ENCODE measurements around the gene KCNK3.
"Not testable (repeated sequence)": the region's sequence is repeated elsewhere in the genome, so short reads cannot be mapped to it uniquely, and the experiment has no call there.

Gene KCNK3

DNA sequence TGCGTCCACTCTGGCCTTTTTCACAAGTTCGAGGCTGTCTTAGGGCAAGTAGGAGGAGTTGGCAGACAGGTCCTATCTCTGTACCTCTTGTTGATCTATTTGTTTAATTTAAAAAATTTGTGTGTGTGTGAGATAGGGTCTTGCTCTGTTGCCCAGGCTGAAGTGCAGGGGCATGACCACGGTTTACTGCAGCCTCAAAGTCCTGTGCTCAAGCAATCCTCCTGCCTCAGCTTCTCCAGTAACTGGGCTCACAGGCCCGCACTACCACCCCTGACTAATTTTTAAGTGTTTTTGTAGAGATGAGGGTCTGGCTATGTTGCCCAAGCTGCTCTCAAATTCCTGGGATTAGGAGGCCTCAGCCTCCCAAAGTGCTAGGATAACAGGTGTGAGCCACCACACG, 67.3 kb downstream of the KCNK3 start:
- no peak for FAIRE-seq

DNA sequence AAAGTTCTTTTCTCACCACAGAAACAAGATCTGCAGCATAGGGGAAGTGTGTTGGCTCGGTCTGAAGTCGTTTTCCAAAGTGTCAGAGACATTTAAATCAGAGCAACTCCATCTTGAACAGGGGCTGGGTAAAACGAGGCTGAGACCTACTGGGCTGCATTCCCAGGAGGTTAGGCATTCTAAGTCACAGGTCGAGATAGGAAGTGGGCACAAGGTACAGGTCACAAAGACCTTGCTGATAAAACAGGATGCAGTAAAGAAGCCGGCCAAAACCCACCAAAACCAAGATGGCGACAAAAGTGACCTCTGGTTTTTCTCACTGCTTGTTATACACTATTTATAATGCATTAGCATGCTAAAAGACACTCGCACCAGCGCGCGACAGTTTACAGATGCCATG, 68.5 kb downstream of the KCNK3 start:
- not testable (repeated sequence) for FAIRE-seq

DNA sequence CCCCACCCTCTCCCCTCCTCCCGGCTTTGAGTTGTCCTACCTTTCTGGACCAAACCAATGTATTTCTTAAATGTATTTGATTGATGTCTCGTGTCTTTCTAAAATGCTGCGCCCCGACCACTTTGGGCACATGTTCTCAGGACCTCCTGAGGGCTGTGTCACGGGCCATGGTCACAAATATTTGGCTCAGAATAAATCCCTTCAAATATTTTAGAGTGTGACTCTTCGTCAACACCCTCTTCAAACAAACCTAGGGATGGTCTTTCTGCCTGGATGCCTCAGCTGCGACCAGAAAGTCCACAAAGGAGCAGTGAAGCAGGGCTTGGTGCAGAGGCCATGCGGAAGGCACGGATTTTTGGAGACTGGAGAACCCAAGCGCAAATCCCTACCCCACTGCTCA, 70.5 kb downstream of the KCNK3 start:
- no peak for FAIRE-seq

DNA sequence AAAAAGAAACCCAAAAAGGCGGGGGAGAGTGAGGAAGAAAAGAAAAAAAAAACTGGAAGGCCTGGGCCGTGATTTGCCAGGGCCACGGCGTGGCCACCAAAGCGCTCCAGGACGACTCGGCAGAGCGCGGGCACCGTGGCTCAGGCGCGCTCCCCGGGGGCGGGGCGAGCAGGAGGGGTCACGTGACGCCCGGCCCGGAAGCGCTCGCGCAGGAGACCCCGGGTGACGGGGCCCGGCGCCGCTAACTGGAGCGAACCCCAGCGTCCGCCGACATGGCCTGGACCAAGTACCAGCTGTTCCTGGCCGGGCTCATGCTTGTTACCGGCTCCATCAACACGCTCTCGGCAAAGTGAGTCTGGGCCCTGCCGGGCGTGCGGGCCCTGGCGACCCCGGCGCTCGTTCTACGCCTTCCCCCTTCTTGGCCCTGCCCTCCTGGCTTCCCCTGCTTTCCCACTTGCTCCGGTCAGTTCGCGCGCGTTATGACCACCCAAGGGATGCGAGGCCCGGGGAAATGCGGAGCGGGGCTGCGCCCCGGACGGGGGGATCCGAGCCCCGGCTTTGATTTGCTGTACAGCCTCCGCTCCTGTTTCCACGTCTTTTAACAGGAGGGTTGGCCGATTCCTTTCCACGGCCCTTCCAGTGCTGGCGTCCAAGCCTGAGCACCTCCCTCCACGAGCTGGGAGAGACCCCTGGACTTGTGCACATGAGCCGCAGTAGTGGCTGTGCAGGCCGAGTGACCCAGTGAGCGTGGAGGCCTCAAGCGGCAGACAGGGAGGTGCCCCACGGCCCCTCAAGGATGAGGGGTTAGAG, 71.8 kb downstream of the KCNK3 start, which contains the start of gene SLC35F6:
TSS of gene SLC35F6 (plus strand) at position 207 of the 810 bp plus-strand sequence. CDS start at position 273, 66 bp downstream.
- no peak for FAIRE-seq

DNA sequence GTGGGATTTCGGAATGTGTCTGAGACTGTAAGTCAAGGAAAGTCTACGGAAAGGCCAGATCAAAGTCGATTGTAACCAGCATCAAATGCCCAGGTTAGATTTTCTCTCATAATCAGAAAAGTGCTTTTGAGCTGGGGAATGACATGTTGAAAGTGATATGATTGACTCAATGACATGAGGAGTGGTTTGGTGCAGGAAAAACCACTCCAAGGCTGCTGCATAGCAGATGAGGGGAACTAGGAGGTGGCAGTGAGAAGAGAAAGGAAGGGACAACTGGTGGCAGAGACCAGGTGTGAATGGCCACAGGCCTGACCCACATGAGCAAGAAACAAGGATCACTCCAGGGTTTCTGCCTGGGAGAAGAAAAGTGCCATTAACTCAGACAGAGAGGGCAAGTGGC, 72.4 kb downstream of the KCNK3 start:
- FAIRE-seq, result no peak

DNA sequence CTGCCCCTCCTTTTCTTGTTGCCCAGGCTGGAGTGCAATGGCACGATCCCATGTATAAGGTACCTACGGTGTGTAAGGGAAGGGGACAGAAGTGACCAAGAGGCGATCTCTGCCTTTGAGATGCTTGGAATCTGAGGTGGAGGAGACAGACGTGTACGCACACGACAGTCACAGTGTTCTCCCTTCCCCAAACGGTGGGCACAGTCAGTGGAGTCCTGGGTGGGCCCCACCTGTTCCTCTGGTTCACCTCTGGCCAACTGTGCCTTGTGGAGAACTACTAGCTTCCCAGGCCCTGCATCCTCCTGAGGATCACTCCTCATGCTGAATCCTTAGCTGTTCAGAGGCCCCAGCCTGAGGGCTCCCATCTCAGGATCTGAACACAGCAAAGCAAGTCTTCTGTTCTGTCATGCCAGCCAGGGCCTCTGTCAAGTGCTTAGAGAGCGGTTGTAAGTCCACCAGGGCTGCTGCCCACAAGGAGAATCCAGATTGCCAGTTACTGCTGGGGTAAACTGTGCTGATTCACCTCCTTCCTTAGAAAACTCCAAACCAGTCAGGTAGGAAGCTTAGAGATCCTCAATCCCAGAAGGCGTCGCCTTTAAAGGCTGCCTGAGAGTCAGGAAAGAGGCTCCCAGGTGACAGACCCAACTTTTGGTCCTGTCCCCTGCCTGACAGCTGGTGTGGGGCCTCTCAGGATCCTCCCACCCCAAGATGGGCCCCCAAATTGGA, 73.1 kb downstream of the KCNK3 start:
- FAIRE-seq, result no peak

DNA sequence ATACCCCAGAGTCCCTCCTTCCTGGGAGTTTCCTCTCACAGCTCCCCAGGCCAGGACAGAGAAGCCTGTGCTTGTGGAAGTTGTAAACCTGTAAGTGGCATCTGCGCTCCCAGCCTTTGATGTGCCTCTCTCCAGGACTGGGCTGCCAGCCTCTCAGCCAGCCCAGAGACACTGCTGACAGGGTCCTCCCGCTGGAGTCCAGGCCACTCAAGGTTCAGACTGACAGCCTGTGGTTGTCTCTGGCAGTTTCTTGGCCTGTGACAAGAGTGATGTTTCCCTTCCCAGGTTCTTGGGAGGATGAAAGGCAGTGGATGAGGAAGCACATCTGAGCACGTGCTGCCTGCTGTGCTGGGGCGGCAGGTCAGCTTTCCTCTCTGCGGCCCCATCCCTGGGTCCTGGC, 74.6 kb downstream of the KCNK3 start:
- no peak for FAIRE-seq

DNA sequence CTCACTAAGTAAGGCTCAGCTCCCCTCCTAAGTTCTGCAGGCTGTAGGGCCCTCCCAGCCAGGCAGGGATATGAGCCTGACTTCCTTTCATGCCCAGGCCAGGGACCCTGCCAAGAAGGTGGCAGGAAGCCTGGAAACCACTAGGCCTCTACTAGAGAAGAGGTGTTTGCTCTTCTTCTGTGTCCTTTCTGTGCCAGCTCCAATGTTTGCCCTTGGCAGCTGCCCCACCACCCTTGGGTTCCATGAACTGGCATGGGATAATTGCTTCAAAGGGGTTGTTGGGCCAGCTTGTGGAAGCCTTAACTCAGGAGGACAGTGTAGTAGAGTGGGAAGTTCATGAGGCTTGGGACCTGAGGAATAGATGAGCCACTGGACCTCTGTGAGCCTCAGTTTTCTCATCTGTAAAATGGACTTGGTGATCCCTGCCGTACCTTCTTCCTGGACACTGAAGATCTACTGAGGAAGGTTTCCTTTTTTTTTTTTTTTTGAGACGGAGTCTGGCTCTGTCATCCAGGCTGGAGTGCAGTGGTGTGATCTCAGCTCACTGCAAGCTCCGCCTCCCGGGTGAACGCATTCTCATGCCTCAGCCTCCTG, 75.5 kb downstream of the KCNK3 start:
- FAIRE-seq, result no peak

DNA sequence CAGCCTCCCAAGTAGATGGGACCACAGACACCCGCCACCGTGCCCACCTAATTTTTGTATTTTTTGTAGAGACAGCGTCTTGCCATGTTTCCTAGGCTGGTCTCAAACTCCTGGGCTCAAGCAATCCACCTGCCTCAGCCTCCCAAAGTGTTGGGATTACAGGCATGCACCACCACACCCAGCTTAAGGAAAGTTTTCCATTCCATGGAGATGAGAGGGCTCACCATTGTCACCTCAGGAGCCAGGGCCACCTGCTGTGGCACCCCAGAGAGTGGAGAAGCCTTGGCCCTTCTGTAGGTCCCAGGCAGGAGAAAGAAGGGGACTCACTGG, 76.2 kb downstream of the KCNK3 start:
- no peak for FAIRE-seq

DNA sequence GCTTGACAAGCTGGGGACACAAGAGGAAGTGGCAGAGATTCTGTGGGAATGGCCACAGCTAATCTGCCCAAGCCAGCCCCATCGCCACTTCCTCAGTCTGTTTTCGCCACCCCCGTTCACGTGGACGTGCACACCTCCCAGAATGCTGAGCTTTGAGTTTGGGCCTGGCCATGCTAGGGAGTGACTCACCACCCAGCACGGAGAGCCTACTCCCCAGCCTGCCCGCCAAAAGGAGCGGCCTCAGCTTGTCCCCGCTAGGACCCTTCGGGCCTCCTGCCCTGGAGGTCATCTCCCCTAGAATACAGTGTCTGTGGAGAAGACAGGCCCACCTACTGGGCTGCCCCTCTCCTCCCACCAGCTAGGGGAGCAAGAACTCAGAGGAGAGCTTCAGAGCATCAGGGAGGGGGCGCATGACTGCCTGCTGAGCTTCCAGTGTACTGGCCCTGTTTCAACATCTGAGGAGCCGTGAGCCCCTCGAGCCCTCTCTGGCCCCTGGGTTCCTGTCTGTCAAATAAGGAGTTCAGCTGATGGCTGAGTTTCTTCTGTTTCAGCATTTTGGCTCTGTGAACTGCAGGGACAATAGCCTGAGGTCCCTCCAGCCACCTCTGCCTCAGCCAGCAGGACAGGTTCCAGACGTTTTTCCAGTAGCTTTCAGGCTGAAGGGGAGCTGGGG, 76.7 kb downstream of the KCNK3 start:
- no peak for FAIRE-seq

DNA sequence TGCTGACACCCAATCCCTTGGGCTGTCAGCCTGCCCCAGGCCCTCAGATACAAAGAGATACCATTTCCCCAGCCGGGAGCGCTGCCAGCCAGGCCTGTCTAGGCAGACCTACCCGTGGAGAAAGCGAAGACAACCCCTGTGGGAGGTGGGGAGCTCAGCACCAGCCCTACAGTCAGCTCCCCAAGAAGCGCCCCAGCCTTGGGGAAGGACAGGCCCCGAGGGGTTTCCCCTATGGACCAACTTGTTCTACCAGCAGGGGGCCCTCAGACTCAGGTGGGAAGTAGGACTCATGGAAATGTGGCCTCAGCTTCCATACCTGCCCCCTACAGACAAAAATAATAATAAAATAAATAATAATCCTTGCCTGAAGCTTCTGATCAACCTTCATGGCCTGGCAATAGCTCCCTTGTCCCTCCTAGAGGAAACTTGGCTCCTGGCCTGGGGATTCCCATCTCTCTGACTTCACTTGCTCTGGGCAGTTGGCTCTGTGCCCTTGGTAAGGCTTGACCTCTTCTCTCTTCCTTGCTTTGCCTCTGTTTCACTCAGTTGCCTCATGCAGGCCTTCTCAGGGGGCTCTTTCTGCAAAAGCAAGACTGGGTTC, 78.6 kb downstream of the KCNK3 start:
- FAIRE-seq, result no peak

DNA sequence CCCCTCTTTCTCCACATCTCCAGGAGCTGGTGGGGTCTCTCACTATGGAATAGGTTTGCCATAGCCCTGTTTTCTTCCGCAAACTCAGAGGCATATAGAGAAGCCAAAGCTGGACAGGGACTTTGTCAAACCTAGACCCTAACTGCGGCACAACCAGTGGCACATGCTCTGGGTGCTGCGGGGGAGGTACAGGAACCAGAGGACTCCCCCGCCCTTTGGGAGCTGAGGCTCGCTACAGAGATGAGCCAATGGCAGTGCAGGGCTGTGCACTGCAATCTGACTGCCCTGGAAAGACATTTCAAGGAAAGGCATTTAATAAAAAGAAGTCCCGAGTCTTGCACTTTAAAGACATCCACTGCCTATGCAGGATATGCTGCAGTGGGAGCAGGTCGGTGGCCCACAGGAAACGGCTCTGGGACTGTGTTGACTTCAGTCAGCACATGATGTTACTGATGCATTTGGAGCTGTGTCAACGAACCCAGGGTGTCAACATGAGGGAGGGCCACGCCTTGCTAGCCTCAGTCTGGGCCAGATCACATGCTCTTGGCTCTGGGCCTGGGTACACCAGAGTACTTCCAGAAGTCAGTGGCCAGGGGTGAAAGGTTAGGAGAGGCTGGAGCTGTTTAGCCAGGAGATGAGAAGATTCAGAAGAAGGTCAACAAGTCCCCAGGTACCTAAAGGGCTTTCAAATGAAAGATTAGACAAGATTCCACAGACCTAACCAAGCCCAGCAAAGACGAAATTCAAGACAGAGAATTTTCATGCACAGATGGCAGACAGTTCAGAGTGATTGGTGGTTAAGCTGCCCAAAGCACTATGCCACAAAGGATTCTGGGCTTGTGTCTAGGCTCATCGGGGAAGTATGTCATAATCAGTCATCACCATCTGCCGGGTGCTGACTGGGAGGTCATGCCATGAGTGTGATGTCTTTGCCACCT, 79.8 kb downstream of the KCNK3 start:
- no peak for FAIRE-seq

DNA sequence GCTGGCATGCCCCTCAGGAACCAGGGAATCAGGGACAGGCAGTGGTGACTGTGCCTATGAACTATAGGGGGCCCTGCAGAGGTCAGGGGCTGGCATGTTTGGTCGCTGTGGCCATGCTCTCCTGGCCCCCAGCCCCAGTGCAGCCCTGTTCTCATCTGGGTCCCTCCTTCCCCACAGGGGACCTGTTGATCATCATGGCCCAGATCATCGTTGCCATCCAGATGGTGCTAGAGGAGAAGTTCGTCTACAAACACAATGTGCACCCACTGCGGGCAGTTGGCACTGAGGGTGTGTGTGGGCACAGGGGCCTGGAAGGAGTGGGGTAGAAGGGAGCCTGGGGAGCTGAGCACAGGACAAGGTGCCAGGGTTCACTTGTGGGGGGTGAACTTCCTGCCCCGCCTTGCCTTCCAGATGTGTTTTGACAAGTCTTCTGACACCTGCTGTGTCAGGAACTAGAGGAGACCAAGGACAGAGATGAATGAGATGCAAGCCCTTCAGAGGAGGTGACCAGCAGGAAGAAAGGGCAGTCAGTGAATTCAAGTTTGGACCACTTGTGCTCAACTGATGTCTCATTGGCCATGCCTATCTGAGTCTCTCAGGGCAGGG, 83.8 kb downstream of the KCNK3 start:
- no peak for FAIRE-seq

DNA sequence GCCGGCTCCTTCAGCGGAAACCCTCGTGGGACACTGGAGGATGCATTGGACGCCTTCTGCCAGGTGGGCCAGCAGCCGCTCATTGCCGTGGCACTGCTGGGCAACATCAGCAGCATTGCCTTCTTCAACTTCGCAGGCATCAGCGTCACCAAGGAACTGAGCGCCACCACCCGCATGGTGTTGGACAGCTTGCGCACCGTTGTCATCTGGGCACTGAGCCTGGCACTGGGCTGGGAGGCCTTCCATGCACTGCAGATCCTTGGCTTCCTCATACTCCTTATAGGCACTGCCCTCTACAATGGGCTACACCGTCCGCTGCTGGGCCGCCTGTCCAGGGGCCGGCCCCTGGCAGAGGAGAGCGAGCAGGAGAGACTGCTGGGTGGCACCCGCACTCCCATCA, 85.6 kb downstream of the KCNK3 start:
- no peak for FAIRE-seq

DNA sequence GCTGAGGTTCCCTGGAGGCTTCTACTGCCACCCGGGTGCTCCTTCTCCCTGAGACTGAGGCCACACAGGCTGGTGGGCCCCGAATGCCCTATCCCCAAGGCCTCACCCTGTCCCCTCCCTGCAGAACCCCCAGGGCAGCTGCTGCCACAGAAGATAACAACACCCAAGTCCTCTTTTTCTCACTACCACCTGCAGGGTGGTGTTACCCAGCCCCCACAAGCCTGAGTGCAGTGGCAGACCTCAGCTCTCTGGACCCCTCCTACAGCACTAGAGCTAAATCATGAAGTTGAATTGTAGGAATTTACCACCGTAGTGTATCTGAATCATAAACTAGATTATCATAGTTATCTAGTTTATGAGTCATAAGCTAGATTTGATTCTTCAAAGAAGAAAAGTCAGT, 86.0 kb downstream of the KCNK3 start:
- no peak for FAIRE-seq

DNA sequence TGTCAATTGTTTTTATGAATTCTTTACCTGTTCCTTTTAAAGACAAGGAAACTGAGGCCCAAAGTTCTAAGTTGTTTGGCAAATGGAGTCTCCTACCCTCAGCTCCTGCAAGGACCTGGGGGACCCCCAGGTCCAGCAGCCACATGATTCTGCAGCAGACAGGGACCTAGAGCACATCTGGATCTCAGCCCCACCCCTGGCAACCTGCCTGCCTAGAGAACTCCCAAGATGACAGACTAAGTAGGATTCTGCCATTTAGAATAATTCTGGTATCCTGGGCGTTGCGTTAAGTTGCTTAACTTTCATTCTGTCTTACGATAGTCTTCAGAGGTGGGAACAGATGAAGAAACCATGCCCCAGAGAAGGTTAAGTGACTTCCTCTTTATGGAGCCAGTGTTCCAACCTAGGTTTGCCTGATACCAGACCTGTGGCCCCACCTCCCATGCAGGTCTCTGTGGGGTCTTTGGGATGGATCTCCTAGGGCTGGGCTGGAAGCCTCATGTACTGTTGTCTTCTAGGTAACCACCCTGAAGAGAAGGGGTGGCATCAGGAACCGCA, 87.8 kb downstream of the KCNK3 start:
- FAIRE-seq, result no peak
